Left renal cortex interstitium (tissue), 4 donors: ENCODE data around the gene TBC1D8B. TPM values are rescaled to one million over a fixed set of nuclear protein-coding genes. Genes with fewer than 3 reads are reported as not detected.

Source experiments
- DNase-seq, 4 donors: peaks; one replicate each; pipeline ENCODE4 v3.0.0-alpha.2; 2013; ENCODE audit warnings: low read depth in 4 of 4, low spot score in 2 of 4, missing footprints in 1 of 4
- polyA plus RNA-seq, 4 donors: library from polyadenylated mRNA; unstranded; fragments of 120-200 nt; gene quantifications; one replicate each; pipeline ENCODE4 v1.2.1, GENCODE V29; 2013; ENCODE audit not compliant: insufficient read length in 4 of 4

TBC1D8B gene
- polyA plus RNA-seq, 4 donors, result 5.3 to 5.7 (median 5.4) TPM

DNA sequence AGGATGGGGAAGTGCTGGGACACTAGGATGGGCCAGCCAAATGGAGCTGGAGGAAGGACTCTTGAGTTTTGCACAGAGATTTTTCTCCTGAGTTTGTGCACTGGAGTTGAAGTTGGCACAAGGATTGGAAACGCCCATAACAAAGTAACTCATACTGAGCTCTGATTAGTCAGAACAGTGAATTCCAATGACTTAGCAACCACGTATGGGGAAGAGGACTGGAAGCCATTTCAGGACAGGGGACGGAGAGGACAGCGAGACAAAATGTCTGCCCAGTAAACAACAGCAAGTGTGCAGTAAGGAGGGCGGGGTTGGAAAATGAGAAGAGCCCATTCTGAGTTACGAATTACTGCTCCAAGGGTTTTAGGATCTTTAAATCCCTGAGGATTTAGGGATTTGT, 94.8 kb downstream of the TBC1D8B start:
- DNase-seq, result no peak

GRCh38 chrX:106898462-106898861, 96.0 kb downstream of the TBC1D8B start:
- no peak for DNase-seq

DNA sequence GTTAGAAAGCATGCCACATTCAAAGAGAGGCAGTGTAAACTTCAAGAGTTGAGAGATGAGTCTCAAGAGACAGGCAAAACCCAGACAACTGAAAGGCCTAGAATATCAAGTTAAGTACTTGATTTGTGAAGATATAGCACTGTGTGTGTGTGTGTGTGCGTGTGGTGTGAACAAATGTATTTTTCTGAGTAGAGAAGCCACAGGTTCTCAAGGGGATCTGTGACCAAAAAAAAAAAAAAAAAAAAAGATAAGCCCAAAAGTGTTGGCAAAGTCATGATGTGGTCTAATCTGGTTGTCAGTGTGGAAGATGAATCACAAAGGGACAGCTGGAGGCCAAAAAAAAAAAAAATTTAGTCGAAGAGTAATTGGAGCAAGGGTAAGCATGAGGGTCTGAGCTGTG, 96.8 kb downstream of the TBC1D8B start:
- no peak for DNase-seq

- no peak for DNase-seq
Measured at GRCh38 chrX:106899841-106900240, 97.4 kb downstream of the TBC1D8B start.

GRCh38 chrX:106901341-106901740, 98.9 kb downstream of the TBC1D8B start:
- DNase-seq, result no peak

- no peak for DNase-seq
Measured at GRCh38 chrX:106901781-106902219, 99.3 kb downstream of the TBC1D8B start.

DNA sequence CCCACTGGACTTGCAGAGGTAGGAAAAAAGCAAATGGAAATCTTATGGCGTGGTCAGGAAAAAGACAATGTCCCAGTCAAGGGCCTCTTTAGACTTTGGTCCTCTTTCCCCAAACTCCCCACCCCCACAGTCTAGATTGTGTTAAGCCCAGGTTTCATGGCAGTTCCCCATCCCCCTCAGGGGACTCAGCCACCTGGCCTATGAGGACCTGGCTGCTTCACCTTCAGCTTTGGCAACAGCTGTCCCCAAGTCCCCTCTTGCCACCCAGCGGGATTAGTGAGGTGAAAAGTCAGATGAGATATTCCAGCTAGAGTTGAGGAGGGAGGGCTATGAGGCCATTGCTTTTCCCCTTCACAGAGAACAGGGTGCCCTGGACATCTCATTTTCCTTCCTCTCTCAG, 100.2 kb downstream of the TBC1D8B start:
- no peak for DNase-seq

DNA sequence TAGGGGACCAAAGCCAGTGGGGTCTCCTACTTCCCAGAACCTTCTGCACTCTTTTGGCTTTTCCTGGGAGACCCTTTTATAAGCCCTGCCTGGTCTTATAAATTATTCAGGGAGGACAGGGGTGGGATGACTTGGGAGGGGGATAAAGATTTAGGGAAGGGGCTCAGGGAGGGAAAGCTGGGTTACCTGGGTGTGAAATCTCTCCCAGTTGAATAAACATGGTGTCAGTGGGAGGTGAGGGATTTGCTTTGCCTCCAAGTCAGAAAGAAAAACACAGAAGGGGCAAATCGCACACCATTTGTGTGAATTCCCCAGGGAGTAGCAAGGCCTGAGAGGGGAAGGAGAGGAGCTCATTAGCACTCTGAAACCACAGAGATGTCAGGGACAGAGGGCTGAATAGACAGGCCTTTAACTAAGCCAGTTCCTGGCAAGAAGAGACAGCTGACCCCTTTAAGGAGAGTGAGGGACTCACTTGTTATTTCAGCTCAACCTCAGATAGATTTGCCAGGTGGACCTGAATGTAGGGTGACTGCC, 100.9 kb downstream of the TBC1D8B start, which contains the start of gene RIPPLY1:
TSS of gene RIPPLY1 (minus strand) at position 51 of the 534 bp plus-strand sequence. CDS start 54 bp downstream, outside the sequence.
- DNase-seq, result no peak

DNA sequence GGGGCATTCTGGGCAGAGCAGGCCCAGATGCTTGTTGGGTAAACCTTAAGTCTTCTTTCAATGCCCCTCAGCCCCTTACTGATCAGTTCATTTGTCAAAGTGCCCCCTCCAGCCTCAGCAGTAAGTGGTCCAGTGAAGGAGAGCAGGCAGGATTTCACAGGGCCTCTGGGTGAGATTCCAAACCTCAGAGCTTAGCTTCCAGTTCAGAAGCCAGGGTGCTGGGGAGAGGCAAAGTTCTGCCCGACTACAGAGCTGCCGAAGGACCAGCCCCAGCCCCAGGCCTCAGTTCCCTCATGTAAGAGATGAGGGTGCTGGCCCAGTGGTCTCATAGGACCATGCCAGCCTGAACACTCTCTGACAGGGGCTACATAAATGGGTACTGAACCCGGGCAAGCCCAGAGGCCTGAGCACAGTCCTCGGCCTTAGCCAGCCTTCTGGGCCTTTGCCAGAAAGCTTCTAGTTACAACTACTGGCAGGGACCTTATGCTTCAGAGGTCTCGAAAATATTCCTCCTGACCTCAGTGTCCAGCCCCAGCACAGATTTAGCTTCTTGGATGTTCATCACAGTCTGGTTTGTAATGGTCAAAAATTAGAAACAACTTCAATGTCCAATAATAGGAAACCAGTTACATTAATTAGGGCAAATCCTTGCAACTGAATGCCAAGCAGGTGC, 101.5 kb downstream of the TBC1D8B start:
- no peak for DNase-seq

- no peak for DNase-seq
Measured at GRCh38 chrX:106905064-106905708, 102.7 kb downstream of the TBC1D8B start.

DNA sequence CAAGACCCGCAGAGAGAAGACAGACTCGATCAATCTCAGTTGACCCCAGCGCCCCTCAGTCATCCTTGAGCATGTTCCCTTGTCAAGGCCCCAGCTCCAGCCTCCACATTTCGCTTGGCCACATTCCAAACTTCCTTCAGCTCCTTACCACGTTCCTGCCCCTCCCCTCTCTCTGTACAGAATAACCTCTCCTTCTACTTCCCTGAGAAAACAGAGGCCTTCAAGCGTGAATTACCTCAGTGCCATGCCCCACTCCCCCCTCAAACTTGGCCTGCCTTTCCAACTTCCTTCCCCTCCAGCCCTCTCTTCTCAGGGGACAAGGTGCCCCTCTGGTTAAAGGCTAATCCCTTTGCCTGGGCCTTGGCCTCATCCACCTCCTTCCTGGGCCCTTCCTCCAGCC, 103.9 kb downstream of the TBC1D8B start:
- peak in 1 of 4 donors; percentile 43 for DNase-seq

GRCh38 chrX:106912864-106913263, 110.4 kb downstream of the TBC1D8B start:
- no peak for DNase-seq

GRCh38 chrX:106917830-106918500, 115.5 kb downstream of the TBC1D8B start:
- DNase-seq, result no peak

- DNase-seq, result no peak
Measured at GRCh38 chrX:106919932-106920452, 117.5 kb downstream of the TBC1D8B start, which contains the start of gene CLDN2. Gene CLDN2, plus strand, starts transcription at chrX:106920402. Its CDS starts 7,827 bp downstream, at chrX:106928229.

DNA sequence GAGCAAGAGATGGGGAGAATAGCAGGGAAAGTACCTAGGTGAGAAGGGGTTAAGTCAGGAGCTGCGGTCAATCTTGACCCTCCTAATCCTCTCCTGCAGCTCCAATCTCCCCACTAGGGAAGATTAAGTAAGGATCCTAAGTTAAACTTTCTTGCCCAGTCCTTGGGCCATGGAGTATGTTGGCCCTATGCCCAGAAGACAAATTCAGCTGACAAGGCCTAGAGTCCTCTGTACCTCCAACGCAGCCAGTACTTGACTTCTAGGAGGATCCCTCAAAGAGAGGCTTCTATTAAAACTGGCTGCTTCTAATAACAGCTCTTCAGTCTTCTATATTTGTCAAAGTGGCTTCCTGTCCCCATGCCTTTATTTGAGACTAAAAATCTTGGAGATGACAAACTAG, 119.2 kb downstream of the TBC1D8B start:
- DNase-seq, result no peak

Other genes with a start within 250 kb of the TBC1D8B start
- gene RADX, start 190.7 kb upstream of the TBC1D8B start, polyA plus RNA-seq, result 1 to 10 TPM; 5.1 to 5.6 (median 5.3) TPM
- 10 to 100 TPM in 3 of 4 donors, 1 to 10 TPM in 1; 8.4 to 16.8 (median 11.5) TPM for gene RNF128, start 76.0 kb upstream of the TBC1D8B start, polyA plus RNA-seq
- 1 to 10 TPM; 2.4 to 3.8 (median 2.6) TPM for gene RIPPLY1, start 100.7 kb downstream of the TBC1D8B start, polyA plus RNA-seq
- 10 to 100 TPM; 42.3 to 77.1 (median 58.4) TPM for gene CLDN2, start 117.7 kb downstream of the TBC1D8B start, polyA plus RNA-seq
- gene MORC4, start 197.5 kb downstream of the TBC1D8B start, polyA plus RNA-seq, result 10 to 100 TPM; 18.7 to 21.9 (median 19.8) TPM